Measurements from ENCODE around the gene SYVN1. TPM values are rescaled to one million over a fixed set of nuclear protein-coding genes. Genes with fewer than 3 reads are reported as not detected.

Gene SYVN1
- total RNA-seq, 4 donors from 2014 or later: 28.8 to 103 (median 69.7) TPM

DNA sequence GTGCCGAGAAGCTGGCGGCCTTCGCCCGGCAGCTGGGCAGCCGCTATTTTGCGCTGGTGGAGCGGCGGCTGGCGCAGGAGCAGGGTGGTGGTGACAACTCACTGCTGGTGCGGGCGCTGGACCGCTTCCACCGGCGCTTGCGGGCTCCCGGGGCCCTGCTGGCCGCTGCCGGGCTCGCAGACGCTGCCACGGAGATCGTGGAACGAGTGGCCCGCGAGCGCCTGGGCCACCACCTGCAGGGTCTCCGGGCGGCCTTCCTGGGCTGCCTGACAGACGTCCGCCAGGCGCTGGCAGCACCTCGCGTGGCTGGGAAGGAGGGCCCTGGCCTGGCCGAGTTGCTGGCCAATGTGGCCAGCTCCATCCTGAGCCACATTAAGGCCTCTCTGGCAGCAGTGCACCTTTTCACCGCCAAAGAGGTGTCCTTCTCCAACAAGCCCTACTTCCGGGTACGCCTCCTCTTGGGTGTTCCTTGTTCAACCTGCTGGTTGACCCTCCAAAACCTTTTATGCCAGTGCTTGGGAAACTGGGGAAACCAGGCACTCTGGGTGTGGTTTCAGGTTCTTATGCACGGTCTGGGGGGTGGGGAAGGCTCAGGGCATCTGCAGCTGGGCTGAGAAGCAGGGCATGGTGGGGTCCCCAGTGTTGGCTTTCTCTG lies 25.7 kb downstream of the SYVN1 start:
- intact Hi-C loops (cut with DNase I): no loop called here
- DNase-seq: no peak
- 92 to 93% methylated on average over 11 to 22 of the region's 38 CpGs for WGBS, 2 donors
- peaks cover 14 to 26% of the 10 kb centered on the region in 2 donors for H3K36me3 ChIP-seq
- no peak overlapping the region for H3K27ac ChIP-seq
- H3K4me1 ChIP-seq: peaks cover 21 to 31% of the 10 kb centered on the region in 2 donors
- TF ChIP-seq, protein P1, sequence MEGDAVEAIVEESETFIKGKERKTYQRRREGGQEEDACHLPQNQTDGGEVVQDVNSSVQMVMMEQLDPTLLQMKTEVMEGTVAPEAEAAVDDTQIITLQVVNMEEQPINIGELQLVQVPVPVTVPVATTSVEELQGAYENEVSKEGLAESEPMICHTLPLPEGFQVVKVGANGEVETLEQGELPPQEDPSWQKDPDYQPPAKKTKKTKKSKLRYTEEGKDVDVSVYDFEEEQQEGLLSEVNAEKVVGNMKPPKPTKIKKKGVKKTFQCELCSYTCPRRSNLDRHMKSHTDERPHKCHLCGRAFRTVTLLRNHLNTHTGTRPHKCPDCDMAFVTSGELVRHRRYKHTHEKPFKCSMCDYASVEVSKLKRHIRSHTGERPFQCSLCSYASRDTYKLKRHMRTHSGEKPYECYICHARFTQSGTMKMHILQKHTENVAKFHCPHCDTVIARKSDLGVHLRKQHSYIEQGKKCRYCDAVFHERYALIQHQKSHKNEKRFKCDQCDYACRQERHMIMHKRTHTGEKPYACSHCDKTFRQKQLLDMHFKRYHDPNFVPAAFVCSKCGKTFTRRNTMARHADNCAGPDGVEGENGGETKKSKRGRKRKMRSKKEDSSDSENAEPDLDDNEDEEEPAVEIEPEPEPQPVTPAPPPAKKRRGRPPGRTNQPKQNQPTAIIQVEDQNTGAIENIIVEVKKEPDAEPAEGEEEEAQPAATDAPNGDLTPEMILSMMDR (IDR thresholded peaks at IDR 0.05): no peak
- TF ChIP-seq POLR2A (IDR thresholded peaks at IDR 0.05): no peak
- H3K27me3 ChIP-seq: no peaks in the 10 kb centered on the region
- H3K9me3 ChIP-seq: no peaks in the 10 kb centered on the region
- H3K4me3 ChIP-seq (replicated peaks in 1 of 3): no peak overlapping the region

DNA sequence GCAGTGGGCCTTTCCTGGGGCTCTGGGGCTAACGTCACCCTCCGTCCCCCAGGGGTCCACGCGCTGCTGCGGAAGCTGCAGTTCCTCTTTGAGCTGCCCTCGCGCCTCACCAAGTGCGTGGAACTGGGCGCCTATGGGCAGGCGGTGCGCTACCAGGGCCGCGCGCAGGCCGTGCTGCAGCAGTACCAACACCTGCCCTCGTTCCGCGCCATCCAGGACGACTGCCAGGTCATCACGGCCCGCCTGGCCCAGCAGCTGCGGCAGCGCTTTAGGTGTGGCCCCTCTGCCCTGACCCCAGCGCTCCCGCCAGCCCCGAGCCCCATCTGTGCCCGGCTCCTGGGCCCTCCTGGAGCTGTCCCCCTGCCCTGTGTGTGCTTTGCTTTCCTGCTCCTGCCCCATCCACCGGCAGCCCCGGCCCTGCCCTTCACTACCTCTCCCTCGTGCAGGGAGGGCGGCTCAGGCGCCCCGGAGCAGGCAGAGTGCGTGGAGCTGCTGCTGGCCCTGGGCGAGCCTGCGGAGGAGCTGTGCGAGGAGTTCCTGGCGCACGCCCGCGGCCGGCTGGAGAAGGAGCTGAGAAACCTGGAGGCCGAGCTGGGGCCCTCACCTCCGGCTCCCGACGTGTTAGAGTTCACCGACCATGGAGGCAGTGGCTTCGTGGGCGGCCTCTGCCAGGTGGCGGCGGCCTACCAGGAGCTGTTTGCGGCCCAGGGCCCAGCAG lies 26.4 kb downstream of the SYVN1 start:
- Histone ChIP-seq H3K27me3 (no peaks in the 10 kb centered on the region), H3K4me3 (replicated peaks in 1 of 3) (no peak overlapping the region), H3K4me1 (peaks cover 14 to 27% of the 10 kb centered on the region in 2 donors), H3K27ac (no peak overlapping the region), H3K36me3 (peaks cover 14 to 26% of the 10 kb centered on the region in 2 donors), H3K9me3 (no peaks in the 10 kb centered on the region)
- no peak for TF ChIP-seq POLR2A (IDR thresholded peaks at IDR 0.05)
- TF ChIP-seq, protein P1 (IDR thresholded peaks at IDR 0.05): no peak
- intact Hi-C loops (cut with DNase I): no loop called here
- WGBS, 2 donors: 90 to 95% methylated on average over 17 to 34 of the region's 52 CpGs
- DNase-seq: no peak

- WGBS, 2 donors: 95 to 98% methylated on average over 13 to 15 of the region's 15 CpGs
- intact Hi-C loops (cut with DNase I): no loop called here
- H3K4me1 ChIP-seq: peaks cover 7 to 27% of the 10 kb centered on the region in 2 donors
- H3K4me3 ChIP-seq (replicated peaks in 1 of 3): no peak overlapping the region
- H3K36me3 ChIP-seq: peaks cover 14 to 26% of the 10 kb centered on the region in 2 donors
- no peaks in the 10 kb centered on the region for H3K27me3 ChIP-seq
- DNase-seq: no peak
- H3K9me3 ChIP-seq: no peaks in the 10 kb centered on the region
- no peak for TF ChIP-seq POLR2A (IDR thresholded peaks at IDR 0.05)
- TF ChIP-seq, protein P1 (IDR thresholded peaks at IDR 0.05): no peak
- no peak overlapping the region for H3K27ac ChIP-seq
These were observed 27.2 kb downstream of the SYVN1 start for GRCh38 chr11:65107078-65107477.

DNA sequence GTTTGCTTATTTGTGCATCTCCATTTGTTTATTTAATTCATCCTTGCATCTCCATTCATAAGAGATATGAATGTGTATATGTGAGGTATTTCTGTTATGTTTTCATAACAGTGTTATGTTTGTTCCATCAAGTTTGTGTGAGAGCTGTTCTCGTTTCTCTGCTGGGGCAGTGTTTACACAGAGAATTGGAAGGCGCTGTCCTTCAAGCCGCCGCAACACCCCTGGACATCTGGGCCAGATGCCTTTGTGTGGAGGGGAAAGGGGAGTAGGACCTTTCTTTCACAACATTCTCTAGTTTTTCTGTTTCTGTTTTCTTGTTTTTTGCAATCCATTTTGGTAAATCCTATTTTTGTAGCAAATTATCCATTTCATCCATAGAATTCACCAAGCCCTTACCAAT lies 29.7 kb downstream of the SYVN1 start:
- peaks cover 14 to 24% of the 10 kb centered on the region in 2 donors for H3K36me3 ChIP-seq
- 77% methylated on average over 4 of the region's 4 CpGs for WGBS, 2 donors
- intact Hi-C loops (cut with DNase I): no loop called here
- H3K27ac ChIP-seq: no peak overlapping the region
- no peaks in the 10 kb centered on the region for H3K27me3 ChIP-seq
- no peak overlapping the region for H3K4me3 ChIP-seq (replicated peaks in 1 of 3)
- no peak for DNase-seq
- peaks cover 0 to 26% of the 10 kb centered on the region in 2 donors for H3K4me1 ChIP-seq
- TF ChIP-seq, protein P1 (IDR thresholded peaks at IDR 0.05): no peak
- no peak for TF ChIP-seq POLR2A (IDR thresholded peaks at IDR 0.05)
- no peaks in the 10 kb centered on the region for H3K9me3 ChIP-seq

- no peak for DNase-seq
- Histone ChIP-seq H3K36me3 (peaks cover 9 to 14% of the 10 kb centered on the region in 2 donors), H3K9me3 (no peaks in the 10 kb centered on the region), H3K4me3 (replicated peaks in 1 of 3) (no peak overlapping the region), H3K27ac (no peak overlapping the region), H3K4me1 (peaks cover 0 to 26% of the 10 kb centered on the region in 2 donors), H3K27me3 (no peaks in the 10 kb centered on the region)
- TF ChIP-seq, protein P1 (IDR thresholded peaks at IDR 0.05): no peak
- no peak for TF ChIP-seq POLR2A (IDR thresholded peaks at IDR 0.05)
- intact Hi-C loops (cut with DNase I): no loop called here
These were observed 30.8 kb downstream of the SYVN1 start for GRCh38 chr11:65103476-65103875.

Data from thyroid gland (tissue), 4 donors.